ENCODE measurements around the gene CCDC144A. TPM values are rescaled to one million over a fixed set of nuclear protein-coding genes. Genes with fewer than 3 reads are reported as not detected.

Gene CCDC144A
- total and polyA plus RNA-seq, 3 experiments from 2014 or later: 0.95 to 1.5 (median 1.2) TPM

Other genes with a start within 250 kb of the CCDC144A start
- gene LRRC75A, start 198.0 kb upstream of the CCDC144A start, total RNA-seq: 1 to 10 TPM; 2.2 to 2.6 TPM
- 4.6 TPM for gene LRRC75A, start 198.0 kb upstream of the CCDC144A start, polyA plus RNA-seq
- gene ZNF287, start 121.0 kb upstream of the CCDC144A start, total RNA-seq: 1 to 10 TPM; 8.9 to 9.2 TPM
- 14.5 TPM for gene ZNF287, start 121.0 kb upstream of the CCDC144A start, polyA plus RNA-seq
- 1 to 10 TPM; 5.3 to 5.8 TPM for gene ZNF624, start 36.4 kb upstream of the CCDC144A start, total RNA-seq
- gene ZNF624, start 36.4 kb upstream of the CCDC144A start, polyA plus RNA-seq: 3.3 TPM

Measured in CD8-positive, alpha-beta memory T cell (primary cell).